Mucosa of descending colon (tissue), 3 donors: Measurements from ENCODE around the gene MAMLD1. TPM values are rescaled to one million over a fixed set of nuclear protein-coding genes. Genes with fewer than 3 reads are reported as not detected.

Experiments used
- ATAC-seq: fragments of 200-7000 bp; cut with Tn5 transposase; one replicate; pipeline ENCODE4 v1.9.1; 2020; ENCODE audit warnings: mild to moderate bottlenecking, moderate library complexity
- DNase-seq, 3 donors: peaks; one replicate each; pipeline ENCODE4 v3.0.0-alpha.2; 2020
- H3K36me3 ChIP-seq: fragments of 200-600 bp; one replicate; pipeline ENCODE4 v1.8.0; 2021; ENCODE audit warnings: low read depth, mild to moderate bottlenecking
- H3K4me1 ChIP-seq: fragments of 200-600 bp; one replicate; pipeline ENCODE4 v1.8.0; 2021; ENCODE audit warnings: low read depth, mild to moderate bottlenecking
- H3K4me3 ChIP-seq: fragments of 200-600 bp; one replicate; pipeline ENCODE4 v1.8.0; 2021; ENCODE audit warnings: mild to moderate bottlenecking
- H3K9me3 ChIP-seq: fragments of 200-600 bp; one replicate; pipeline ENCODE4 v1.8.0; 2021; ENCODE audit warnings: mild to moderate bottlenecking
- intact Hi-C, 2 donors: fragments of 100-400 bp; cut with DNase I in 1 of 2; cut with micrococcal nuclease in 1 of 2; formaldehyde crosslinking; loops; one replicate each; pipeline versions ENCODE4 v1.11.0 to v1.11.1; 2022; cut with DNase I, micrococcal nuclease
- total RNA-seq, 3 donors: library from RNA; stranded (reverse); fragmentation: NEBNext Ultra II Directional in 2 of 3; extraction: Animal tissue kit (Norgen Biotek cat#: 25700) in 2 of 3; gene quantifications; one replicate each; pipeline versions ENCODE4 v1.2.1 to v1.2.4, GENCODE V29; 2021 to 2023
- TF ChIP-seq, protein P1 (sequence below): fragments of 200-600 bp; IDR thresholded peaks from one replicate; pipeline ENCODE4 v1.8.0; 2022; ENCODE audit warnings: antibody characterized with exemption, mild to moderate bottlenecking
- donor health status: DM: no; HTN: no; CAD: no; lungs with moderate emphysema.
- donor health status: DM: no; HTN: no; CAD: no.
- donor health status: DM: no; HTN: yes; CAD: no.

Gene MAMLD1
- total RNA-seq, 3 donors from 2014 or later = 0.69 to 4.5 (median 1.0) TPM

DNA sequence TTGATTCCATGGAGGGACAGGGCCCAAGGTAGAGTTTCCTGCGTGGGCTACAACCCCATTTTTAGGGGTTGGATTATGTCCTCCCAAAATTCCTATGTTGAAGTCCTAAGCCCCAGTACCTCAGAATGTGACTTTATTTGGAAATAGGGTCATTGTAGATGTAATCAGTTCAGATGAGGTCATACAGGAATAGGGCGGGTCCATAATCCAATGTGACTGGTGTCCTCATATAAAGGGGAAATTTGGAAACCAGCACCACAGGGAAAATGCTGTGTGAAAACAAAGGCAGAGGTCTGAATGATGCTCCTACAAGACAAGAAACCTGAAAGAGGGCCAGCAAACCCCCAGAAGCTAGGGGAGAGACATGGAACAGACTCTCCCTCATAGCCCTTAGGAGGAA lies 31.1 kb upstream of the MAMLD1 start:
- H3K4me1 ChIP-seq = no peaks in the 10 kb centered on the region
- TF ChIP-seq, protein P1, sequence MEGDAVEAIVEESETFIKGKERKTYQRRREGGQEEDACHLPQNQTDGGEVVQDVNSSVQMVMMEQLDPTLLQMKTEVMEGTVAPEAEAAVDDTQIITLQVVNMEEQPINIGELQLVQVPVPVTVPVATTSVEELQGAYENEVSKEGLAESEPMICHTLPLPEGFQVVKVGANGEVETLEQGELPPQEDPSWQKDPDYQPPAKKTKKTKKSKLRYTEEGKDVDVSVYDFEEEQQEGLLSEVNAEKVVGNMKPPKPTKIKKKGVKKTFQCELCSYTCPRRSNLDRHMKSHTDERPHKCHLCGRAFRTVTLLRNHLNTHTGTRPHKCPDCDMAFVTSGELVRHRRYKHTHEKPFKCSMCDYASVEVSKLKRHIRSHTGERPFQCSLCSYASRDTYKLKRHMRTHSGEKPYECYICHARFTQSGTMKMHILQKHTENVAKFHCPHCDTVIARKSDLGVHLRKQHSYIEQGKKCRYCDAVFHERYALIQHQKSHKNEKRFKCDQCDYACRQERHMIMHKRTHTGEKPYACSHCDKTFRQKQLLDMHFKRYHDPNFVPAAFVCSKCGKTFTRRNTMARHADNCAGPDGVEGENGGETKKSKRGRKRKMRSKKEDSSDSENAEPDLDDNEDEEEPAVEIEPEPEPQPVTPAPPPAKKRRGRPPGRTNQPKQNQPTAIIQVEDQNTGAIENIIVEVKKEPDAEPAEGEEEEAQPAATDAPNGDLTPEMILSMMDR = no peak
- no peaks in the 10 kb centered on the region for H3K9me3 ChIP-seq
- DNase-seq (no peak), ATAC-seq (no peak)
- no peak overlapping the region for H3K4me3 ChIP-seq
- H3K36me3 ChIP-seq = no peaks in the 10 kb centered on the region
- intact Hi-C loops = no loop called here

DNA sequence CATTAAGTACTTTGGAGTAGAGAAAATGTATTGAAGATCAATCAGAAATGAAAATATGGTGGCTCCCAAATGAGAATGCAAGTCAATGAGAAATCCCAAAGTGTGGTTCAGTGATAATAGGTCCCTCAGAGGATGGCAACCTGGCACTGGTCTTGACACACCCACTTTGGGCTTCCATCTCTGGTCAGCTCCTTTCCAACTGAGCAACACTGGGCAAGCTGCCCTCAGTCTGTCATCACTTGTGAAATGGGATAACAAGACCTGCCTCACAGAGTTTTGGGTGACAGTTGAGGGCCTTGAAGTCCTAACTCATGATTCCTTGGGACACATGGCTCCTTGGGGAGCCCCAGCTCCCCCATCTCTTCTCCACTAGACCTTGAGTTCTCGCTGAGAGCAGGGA lies 29.0 kb upstream of the MAMLD1 start:
- intact Hi-C loops = no loop called here
- Histone ChIP-seq H3K4me1 (no peaks in the 10 kb centered on the region), H3K36me3 (no peaks in the 10 kb centered on the region), H3K4me3 (no peak overlapping the region), H3K9me3 (no peaks in the 10 kb centered on the region)
- ATAC-seq = no peak
- TF ChIP-seq, protein P1 = no peak
- no peak for DNase-seq

DNA sequence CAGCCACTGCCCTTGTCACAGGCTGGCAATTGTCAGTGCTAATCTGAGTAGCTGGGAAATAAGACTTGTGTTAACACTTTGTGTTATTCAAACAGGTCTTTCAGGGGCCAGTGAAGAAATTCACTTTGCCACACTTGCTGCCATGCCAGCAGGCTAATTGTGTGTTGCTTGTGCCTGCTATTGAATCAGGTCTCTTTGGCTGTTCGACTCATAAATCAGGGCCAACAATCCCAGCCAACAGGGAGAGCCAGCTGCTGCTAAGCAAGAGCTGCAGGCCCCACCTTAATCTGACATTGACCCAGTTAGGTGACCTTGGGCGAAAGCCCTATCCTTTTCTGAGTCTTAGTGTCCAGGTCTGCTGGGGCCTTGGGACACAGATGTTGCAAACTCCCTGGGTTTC lies 28.1 kb upstream of the MAMLD1 start:
- TF ChIP-seq, protein P1 = no peak
- Histone ChIP-seq H3K4me3 (no peak overlapping the region), H3K9me3 (no peaks in the 10 kb centered on the region), H3K36me3 (no peaks in the 10 kb centered on the region), H3K4me1 (no peaks in the 10 kb centered on the region)
- intact Hi-C loops = no loop called here
- no peak for ATAC-seq
- DNase-seq = no peak

DNA sequence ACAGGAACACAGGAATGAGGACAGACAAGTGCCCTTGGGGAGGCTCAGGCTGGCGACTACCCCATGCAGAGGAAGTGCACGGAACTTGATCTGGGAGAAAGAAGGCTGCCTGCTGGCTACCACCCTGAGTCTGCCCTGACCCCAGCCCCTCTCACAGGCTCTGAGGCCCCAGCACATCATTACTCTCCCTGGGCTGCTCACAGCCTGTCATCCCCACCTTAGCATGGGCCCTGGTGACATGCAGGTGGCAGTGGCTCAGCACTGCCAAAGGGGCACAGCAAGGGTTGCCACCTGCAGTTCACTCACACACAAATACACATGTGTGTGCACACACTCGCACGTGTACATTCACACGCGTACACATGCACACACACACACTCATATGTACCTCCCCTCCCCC lies 26.1 kb upstream of the MAMLD1 start:
- intact Hi-C loops = no loop called here
- ATAC-seq (no peak), DNase-seq (no peak)
- Histone ChIP-seq H3K36me3 (no peaks in the 10 kb centered on the region), H3K4me3 (no peak overlapping the region), H3K4me1 (no peaks in the 10 kb centered on the region), H3K9me3 (no peaks in the 10 kb centered on the region)
- TF ChIP-seq, protein P1 = no peak

DNA sequence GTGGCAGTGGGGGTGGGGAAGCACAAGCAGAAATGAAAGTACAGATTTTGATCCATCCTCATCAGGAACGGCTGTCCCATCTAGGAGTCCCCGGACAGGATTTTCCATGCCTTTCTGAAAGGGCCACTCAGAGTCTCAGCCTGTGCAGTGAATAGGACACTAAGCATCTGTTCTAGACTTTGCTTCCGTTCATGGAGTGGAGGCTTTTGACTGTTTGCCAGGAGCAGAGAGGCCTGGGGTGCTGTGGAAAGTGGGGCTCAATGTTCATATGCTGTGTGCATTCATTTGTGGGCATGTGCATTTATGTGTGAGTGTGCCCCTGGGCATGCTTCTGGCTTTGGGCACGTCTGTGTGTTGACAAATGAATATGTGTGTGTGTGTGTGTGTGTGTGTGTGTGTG lies 25.6 kb upstream of the MAMLD1 start:
- DNase-seq = no peak
- H3K4me3 ChIP-seq = no peak overlapping the region
- no peaks in the 10 kb centered on the region for H3K9me3 ChIP-seq
- H3K4me1 ChIP-seq = no peaks in the 10 kb centered on the region
- intact Hi-C loops = no loop called here
- TF ChIP-seq, protein P1 = no peak
- no peaks in the 10 kb centered on the region for H3K36me3 ChIP-seq
- no peak for ATAC-seq

DNA sequence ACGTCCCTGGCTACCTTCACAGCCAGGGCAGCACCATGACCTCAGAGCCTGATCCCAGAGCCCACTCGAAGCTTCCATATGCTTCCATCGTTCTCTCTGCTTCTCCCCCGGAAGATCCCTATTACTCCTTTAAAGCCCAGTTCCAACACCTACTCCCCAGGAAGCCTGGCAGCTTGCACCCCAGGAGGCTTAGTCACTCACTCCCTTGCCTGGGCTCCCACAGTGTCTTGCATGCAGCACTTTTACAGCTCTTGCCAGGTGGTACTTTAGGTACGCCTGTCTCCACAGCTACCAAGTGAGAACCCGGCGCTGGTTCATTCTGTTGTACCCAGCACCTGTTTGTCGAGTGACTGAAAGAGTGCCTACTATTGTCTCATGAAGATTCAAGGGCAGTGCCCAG lies 24.5 kb upstream of the MAMLD1 start:
- Histone ChIP-seq H3K9me3 (no peaks in the 10 kb centered on the region), H3K4me3 (no peak overlapping the region), H3K36me3 (no peaks in the 10 kb centered on the region), H3K4me1 (no peaks in the 10 kb centered on the region)
- intact Hi-C loops = no loop called here
- DNase-seq (no peak), ATAC-seq (no peak)
- TF ChIP-seq, protein P1 = no peak
